ENCODE data around the gene SRSF12.

The SRSF12 gene

DNA sequence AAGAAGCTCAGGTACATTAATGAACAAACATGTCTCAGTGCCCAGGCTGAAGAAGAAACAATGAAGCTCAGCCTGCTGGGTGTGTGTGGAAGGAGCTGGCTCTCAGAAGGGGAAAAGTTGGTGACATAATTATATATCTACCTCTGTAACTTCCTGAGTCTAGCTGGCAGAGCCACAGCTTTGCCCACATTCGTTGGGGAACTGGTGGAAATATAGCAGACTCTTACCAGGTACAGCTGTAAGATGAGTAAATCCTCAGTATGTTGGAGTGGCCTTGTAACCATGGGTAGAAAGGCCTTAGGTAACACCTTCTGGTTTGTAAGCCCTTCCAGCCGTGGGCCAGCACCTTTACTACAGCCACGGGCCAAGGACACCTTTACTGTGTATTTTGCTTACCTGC, 67.2 kb downstream of the SRSF12 start:
- no peak overlapping the region for H3K4me2 ChIP-seq
- TF ChIP-seq, protein P1, sequence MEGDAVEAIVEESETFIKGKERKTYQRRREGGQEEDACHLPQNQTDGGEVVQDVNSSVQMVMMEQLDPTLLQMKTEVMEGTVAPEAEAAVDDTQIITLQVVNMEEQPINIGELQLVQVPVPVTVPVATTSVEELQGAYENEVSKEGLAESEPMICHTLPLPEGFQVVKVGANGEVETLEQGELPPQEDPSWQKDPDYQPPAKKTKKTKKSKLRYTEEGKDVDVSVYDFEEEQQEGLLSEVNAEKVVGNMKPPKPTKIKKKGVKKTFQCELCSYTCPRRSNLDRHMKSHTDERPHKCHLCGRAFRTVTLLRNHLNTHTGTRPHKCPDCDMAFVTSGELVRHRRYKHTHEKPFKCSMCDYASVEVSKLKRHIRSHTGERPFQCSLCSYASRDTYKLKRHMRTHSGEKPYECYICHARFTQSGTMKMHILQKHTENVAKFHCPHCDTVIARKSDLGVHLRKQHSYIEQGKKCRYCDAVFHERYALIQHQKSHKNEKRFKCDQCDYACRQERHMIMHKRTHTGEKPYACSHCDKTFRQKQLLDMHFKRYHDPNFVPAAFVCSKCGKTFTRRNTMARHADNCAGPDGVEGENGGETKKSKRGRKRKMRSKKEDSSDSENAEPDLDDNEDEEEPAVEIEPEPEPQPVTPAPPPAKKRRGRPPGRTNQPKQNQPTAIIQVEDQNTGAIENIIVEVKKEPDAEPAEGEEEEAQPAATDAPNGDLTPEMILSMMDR (conservative IDR thresholded peaks at IDR 0.05; ENCODE audit: low read depth, low read length), result no peak

DNA sequence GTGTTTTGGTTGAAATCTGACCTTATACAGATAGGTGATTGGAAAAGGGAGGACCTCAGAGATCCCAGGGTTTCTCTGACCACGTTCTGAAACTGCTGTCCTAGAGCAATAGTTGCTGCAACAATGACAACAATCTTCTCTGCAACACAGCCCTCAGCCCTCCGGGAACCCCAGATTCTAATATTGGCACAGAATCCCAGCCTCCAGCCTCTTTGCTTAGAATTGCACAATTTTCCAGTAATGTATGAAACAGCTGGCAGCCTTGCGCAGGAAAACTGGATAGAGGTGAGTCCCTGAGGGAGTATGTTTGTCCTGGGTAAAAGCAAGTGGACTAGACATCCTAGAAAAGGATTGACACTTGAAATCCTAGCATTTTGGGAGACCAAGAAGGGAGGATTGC, 67.7 kb downstream of the SRSF12 start:
- Histone ChIP-seq H3K4me1 (ENCODE audit: low read depth, poor library complexity, severe bottlenecking) (no peaks in the 10 kb centered on the region), H3K27me3 (ENCODE audit: insufficient read depth, low read depth) (no peaks in the 10 kb centered on the region), H3K36me3 (ENCODE audit: insufficient read depth) (no peaks in the 10 kb centered on the region), H2AFZ (ENCODE audit: low read depth) (no peak overlapping the region), H3K79me2 (ENCODE audit: insufficient read depth, low read depth) (no peaks in the 10 kb centered on the region), H3K27ac (no peak overlapping the region), H3K9ac (no peak overlapping the region), H3K4me3 (IDR thresholded peaks at IDR 0.05; ENCODE audit: insufficient read depth, low read depth, low read length) (no peak overlapping the region), H4K20me1 (ENCODE audit: insufficient read depth) (no peaks in the 10 kb centered on the region), H3K4me2 (no peak overlapping the region)
- TF ChIP-seq, protein P1 (conservative IDR thresholded peaks at IDR 0.05; ENCODE audit: low read depth, low read length), result no peak

More for the DNA sequence above, 67.2 kb downstream of the SRSF12 start:
- no peaks in the 10 kb centered on the region for H3K4me1 ChIP-seq (ENCODE audit: low read depth, poor library complexity, severe bottlenecking)
- H4K20me1 ChIP-seq (ENCODE audit: insufficient read depth), result no peaks in the 10 kb centered on the region
- no peak overlapping the region for H2AFZ ChIP-seq (ENCODE audit: low read depth)
- H3K79me2 ChIP-seq (ENCODE audit: insufficient read depth, low read depth), result no peaks in the 10 kb centered on the region
- H3K27me3 ChIP-seq (ENCODE audit: insufficient read depth, low read depth), result no peaks in the 10 kb centered on the region
- H3K4me3 ChIP-seq (IDR thresholded peaks at IDR 0.05; ENCODE audit: insufficient read depth, low read depth, low read length), result no peak overlapping the region
- H3K36me3 ChIP-seq (ENCODE audit: insufficient read depth), result no peaks in the 10 kb centered on the region
- no peak overlapping the region for H3K27ac ChIP-seq
- H3K9ac ChIP-seq, result no peak overlapping the region

DNA sequence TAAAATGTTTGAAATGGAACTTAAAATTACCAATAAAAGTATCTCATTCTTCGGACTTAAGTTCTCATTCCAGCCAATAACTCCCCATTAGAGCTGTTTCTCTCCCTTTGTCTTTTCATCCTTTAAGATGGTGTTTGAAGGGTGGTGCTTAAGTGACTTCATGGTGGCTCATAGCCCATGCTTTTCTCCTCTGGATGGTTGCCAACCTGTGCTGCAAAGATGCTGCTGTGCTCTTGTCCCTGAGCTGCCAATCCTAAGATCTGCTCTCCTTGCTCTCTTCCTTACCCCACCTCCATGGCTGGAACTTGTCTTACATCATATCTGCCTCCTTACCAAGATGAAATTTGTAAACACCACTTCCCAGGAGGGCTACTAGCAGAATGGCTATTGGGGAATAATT, 68.9 kb downstream of the SRSF12 start:
- H3K4me1 ChIP-seq (ENCODE audit: low read depth, poor library complexity, severe bottlenecking), result no peaks in the 10 kb centered on the region
- no peaks in the 10 kb centered on the region for H4K20me1 ChIP-seq (ENCODE audit: insufficient read depth)
- TF ChIP-seq, protein P1 (conservative IDR thresholded peaks at IDR 0.05; ENCODE audit: low read depth, low read length), result no peak
- H3K4me3 ChIP-seq (IDR thresholded peaks at IDR 0.05; ENCODE audit: insufficient read depth, low read depth, low read length), result no peak overlapping the region
- H3K27ac ChIP-seq, result no peak overlapping the region
- H3K4me2 ChIP-seq, result no peak overlapping the region
- no peaks in the 10 kb centered on the region for H3K27me3 ChIP-seq (ENCODE audit: insufficient read depth, low read depth)
- no peak overlapping the region for H3K9ac ChIP-seq
- no peaks in the 10 kb centered on the region for H3K36me3 ChIP-seq (ENCODE audit: insufficient read depth)
- H3K79me2 ChIP-seq (ENCODE audit: insufficient read depth, low read depth), result no peaks in the 10 kb centered on the region
- no peak overlapping the region for H2AFZ ChIP-seq (ENCODE audit: low read depth)

DNA sequence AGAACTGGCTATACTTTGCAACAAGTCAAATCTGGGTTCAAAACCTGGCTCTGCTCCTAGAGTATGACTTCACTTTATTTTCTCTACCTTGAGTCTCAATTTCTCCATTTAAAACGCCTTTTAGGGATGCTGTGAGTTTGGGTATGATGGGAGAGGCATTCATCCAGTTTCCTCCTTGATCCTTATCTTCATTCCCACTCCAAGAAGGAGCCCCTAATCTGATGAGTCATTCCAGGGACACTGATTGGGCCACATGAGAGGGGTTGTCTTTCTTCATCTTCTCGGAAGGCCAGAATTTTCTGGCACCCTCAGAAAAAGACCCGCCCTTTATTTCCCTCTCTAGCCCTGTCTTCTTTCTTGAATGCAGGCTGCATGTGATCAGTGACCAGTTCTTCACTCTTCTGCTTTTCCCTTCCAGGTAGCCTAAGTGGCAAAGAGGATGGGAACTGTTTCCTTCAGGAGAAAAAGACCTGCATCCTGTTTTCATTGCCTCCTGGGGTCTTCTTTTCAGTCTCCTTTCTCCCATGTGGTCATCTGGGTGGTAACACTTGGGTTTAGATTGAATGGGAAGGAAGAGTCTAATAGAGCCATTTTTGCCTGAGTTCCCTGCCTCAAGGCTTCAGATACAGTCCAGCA, 69.5 kb downstream of the SRSF12 start:
- Histone ChIP-seq H2AFZ (ENCODE audit: low read depth) (no peak overlapping the region), H3K4me3 (IDR thresholded peaks at IDR 0.05; ENCODE audit: insufficient read depth, low read depth, low read length) (no peak overlapping the region), H3K79me2 (ENCODE audit: insufficient read depth, low read depth) (no peaks in the 10 kb centered on the region), H3K9ac (no peak overlapping the region), H4K20me1 (ENCODE audit: insufficient read depth) (no peaks in the 10 kb centered on the region), H3K4me1 (ENCODE audit: low read depth, poor library complexity, severe bottlenecking) (no peaks in the 10 kb centered on the region), H3K27me3 (ENCODE audit: insufficient read depth, low read depth) (no peaks in the 10 kb centered on the region), H3K27ac (no peak overlapping the region), H3K36me3 (ENCODE audit: insufficient read depth) (no peaks in the 10 kb centered on the region), H3K4me2 (no peak overlapping the region)
- TF ChIP-seq, protein P1 (conservative IDR thresholded peaks at IDR 0.05; ENCODE audit: low read depth, low read length), result no peak

Data from KMS-11 (cell line).